GM21360 (cell line): ENCODE measurements around the gene MESD.

Experiments
- ATAC-seq: cut with Tn5 transposase; IDR thresholded peaks from one replicate; pipeline ENCODE4 v1.9.1; 2021; ENCODE audit warnings: mild to moderate bottlenecking, moderate library complexity; ENCODE audit not compliant: unreplicated experiment

MESD gene

DNA sequence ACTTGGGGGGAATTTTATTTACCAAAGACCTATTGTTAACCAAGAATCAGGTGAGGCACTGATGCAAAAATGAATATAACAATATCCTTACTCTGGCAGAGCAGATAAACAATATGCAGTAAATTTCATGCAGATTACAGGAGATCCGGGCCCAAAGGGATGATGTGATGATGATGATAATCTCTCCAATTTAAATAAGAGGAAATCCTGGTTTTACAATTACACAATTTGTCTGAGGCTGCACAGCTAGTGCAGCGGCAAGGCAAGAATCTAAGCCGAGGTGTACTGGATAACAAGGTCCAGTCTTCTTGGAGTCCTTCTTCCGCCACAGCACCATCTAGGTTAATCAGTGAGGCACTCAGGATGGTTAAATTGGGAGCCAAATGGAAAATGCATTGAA is 2.4 kb upstream of the MESD start:
- ATAC-seq = no peak

GRCh38 chr15:80991421-80991820 is 1.8 kb upstream of the MESD start:
- no peak for ATAC-seq

DNA sequence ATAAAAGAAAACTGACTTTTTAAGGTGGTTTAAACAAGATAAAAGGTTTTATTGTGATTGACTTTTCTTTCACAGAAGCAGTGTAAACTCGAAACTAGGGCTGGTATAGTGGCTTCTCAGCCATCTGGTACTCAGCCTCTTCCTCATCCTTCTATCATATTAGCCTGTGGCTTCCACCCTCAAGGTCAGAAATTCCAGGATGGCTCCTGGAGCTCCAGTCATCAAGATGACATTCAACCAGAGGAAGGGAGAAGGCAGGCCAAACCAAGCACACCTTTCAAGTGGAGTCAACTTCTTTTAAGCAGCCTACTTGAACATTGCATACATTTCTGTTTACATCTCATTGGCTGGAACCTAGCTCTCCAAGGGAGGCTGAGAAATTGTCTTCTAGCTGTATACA is 1.3 kb upstream of the MESD start:
- no peak for ATAC-seq

- peak; percentile 2 for ATAC-seq
Observed at GRCh38 chr15:80989081-80989517, 520 bp downstream of the MESD start.

GRCh38 chr15:80988148-80988796 is 1.3 kb downstream of the MESD start:
- ATAC-seq = no peak

DNA sequence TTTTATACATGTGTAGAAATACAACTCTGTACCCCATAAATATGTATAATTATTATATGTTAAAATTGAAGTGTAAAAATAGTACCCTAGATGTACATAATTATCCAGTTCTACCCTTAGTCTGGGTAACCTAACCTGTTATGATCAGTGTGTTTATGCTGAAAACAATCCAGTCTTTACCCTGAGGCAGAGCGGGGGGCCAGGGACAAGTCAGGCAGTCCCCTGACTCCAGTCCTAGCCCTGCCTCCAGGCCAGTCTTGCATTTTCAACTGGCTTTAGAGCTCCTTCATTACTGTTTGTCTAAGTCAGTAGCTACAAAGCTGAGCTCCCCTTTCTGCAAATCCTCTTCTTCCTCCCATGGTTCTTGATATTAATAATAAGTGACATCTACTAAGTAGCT is 3.1 kb downstream of the MESD start:
- no peak for ATAC-seq

GRCh38 chr15:80985981-80986380 is 3.6 kb downstream of the MESD start:
- no peak for ATAC-seq

DNA sequence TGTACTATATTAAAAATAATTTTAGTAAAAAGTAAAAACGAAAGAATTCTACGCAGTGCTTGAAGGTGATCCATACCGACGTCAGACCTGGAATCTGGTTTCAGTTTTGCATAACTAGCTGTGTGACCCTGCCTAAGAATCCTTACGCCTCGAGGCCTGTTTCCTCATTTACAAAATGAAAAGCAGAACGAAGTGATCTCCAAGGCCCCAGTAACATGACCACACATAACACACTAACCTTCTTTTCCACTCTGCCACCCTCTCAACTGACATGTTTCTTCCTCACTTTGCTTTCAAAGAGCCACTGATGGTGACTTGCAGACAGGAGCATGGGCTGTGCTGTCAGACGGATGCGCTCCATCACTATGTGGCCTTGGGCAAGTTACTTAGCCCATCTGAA is 4.8 kb downstream of the MESD start:
- ATAC-seq = no peak

DNA sequence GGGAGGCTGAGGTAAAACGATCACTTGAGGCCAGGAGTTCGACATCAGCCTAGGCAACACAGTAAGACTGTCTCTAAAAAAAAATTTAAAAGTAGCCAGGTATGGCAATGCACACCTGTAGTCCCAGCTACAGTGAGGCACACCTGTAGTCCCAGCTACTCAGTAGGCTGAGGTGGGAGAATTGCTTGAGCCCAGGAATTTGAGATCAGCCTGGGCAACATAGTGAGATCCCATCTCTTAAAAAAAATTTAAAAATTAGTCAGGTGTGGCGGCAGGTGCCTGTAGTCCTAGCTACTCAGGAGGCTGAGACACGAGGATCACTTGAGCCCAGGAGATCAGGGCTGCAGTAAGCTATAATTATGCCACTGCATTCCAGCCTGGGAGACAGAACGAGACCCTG is 6.8 kb downstream of the MESD start:
- no peak for ATAC-seq

DNA sequence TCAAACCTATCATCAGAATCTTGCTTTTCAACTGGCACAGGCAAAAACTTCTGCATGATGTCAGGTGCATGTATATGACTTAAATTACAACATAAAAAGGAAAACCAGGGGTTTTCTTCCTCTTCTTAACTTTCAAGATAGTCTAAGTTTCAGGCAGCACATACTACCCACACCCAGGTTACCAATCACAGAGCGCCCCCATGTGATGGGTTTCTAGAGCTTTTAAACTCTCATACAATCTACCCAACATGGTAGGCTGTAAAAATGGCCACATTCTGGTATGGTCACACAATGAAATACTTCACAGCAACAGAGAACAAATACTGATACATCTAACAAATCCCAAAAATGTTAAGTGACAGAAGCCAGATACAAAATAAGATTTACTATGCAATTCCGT is 7.4 kb downstream of the MESD start:
- ATAC-seq = no peak

GRCh38 chr15:80979538-80980200 is 9.9 kb downstream of the MESD start:
- no peak for ATAC-seq

- no peak for ATAC-seq
Observed at GRCh38 chr15:80978685-80979329, 10.8 kb downstream of the MESD start.

DNA sequence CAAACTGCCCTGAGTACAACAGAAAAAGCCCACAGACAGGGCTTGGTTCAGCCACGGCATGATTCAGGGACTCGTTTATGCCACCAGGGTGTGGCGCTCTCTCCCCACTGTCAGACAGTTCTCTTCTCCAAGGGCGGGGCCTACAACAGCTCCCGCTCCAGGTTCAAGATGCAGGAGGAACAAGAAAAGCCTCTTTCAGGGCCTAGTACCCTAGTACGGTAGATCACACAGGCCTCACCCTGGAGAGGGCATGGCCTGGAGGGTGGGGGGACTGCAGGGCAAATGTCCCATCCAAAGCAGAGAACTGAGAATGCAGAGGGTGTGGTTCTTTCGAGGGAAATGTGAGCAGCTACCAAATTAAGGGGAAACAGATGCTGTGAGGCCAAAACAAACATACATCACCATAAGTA is 12.0 kb downstream of the MESD start:
- no peak for ATAC-seq

- no peak for ATAC-seq
Observed at GRCh38 chr15:80976851-80977250, 12.8 kb downstream of the MESD start.

GRCh38 chr15:80974914-80975313 is 14.7 kb downstream of the MESD start:
- no peak for ATAC-seq

DNA sequence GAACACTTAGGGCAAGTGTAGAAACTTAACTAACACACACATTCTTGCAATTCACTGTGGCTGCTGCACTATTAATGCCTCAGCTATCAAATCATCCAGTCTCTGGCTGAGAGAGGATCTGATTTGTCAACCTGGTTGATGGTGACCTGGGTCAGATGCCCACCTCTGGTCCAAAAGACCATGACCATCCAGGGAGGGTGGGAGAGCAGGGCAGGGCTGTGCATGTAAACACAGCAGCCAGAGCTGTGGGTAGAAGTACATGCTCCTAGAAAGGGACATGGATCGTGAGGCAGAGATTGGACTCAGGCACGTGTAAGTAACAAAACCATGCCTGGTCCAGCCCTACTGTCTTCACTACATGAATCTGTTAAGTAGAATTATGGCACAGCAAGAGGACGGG is 17.3 kb downstream of the MESD start:
- ATAC-seq = no peak

DNA sequence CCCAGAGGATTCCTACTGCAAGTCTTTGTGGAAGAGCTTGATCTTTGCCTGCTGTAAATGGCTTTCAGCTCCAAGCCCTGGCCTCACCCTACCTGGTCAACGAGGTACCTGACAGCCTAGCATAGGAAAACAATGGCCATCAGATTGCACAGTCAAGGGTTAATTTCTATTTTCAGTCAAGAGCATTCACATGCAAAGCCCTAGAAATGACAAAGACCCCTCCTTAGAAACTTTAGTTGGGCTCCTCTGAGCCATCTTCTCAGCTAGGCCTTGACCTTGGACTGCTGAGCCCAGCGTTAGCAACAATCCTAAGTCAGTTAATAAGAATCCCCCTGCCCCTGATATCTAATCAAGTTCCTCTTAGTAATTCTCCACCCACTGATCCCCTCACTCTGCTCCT is 18.5 kb downstream of the MESD start:
- no peak for ATAC-seq

GRCh38 chr15:80970658-80971057 is 19.0 kb downstream of the MESD start:
- no peak for ATAC-seq

DNA sequence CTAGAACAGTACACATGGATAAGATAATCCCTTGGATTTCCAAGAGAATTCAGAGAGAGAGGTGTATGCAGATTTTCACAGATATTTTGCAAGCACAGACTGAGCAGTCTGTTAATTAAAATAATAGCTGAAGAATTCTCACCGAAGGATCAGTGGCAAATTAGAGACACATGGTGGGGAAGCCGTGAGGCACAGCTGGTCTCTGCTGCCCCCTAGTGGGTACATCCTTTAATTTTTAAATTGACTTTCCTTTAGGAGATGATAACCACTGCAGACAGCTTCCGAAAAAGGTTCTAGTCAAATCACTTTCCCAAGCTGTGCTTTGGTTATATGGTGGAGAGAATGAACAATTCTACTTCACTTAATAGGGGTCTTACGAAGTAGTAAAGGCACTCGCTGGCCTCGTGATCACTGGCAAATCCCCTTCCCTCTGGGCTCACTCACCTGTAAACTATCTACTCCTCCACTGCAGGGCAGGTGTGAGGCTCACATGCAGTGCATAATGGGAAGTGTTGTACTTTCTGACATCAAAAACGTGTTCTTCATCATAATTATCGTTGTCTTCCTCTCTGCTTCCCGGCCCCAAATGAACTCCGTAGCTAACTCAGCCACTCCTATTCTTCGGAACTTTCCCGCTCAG is 19.5 kb downstream of the MESD start:
- ATAC-seq = no peak

DNA sequence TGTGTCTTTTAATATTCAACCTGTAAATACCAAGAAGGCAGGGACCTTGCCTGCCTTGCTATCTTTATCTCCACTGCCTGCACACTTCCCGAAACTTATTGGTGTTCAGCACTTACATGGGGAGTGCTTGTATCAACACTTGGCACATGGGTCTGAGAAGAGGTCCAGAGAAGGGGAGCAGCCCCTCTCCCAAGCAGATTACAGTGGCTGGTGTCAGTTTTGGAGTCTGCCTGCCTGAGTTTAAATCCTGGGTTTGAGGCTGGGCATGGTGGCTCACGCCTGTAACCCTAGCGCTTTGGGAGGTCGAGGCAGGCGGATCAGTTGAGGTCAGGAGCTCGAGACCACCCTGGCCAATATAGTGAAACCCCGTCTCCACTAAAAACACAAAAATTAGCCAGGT is 20.3 kb downstream of the MESD start:
- ATAC-seq = no peak

- ATAC-seq = no peak
Observed at GRCh38 chr15:80967991-80968510, 21.6 kb downstream of the MESD start.

DNA sequence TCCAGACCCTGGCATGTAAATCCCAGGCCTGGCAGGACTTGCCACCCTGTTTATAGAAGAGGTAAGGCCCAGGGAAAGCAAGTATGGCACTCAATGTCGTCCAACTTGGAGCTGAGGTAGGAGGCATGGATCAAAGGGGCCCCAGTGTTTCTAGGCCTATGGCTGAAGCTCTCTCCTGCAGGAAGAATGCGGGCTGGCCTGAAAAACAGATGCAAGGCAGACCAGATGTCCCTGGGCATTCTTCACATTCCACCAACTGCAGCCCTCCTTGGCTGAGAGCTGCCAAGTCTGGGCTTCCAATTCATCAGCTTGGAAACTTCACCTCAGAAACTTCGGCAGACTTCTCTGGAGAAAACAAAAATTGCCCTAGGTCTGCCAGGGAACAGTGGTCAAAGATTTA is 22.2 kb downstream of the MESD start:
- ATAC-seq = no peak
